MCF 10A (cell line): ENCODE results near the gene ZHX3. TPM values are rescaled to one million over a fixed set of nuclear protein-coding genes. Genes with fewer than 3 reads are reported as not detected.
A peak's percentile ranks its signal among the peaks of the same experiment; 100 is the strongest.
"Not testable (repeated sequence)": the region's sequence is repeated elsewhere in the genome, so short reads cannot be mapped to it uniquely, and the experiment has no call there.

ENCODE experiments used
- BruUV-seq: library from RNA; stranded (reverse); fragments of 400-500 nt; replicated peaks from 2 replicates; lab custom pipeline; 2021; lab: Mats Ljungman, UMichigan
- CTCF ChIA-PET: fragments of 300-600 bp; sonication (Branson Sonifier 250); formaldehyde crosslinking; extraction: SDS; loops from one replicate; lab custom pipeline; 2021; ENCODE audit warnings: antibody characterized with exemption, inconsistent platforms; lab: Yijun Ruan, JAX
- POLR2A ChIA-PET: fragments of 300-600, 350-650 bp; sonication (Branson Sonifier 250); formaldehyde crosslinking; extraction: SDS; loops from one replicate; lab custom pipeline; 2020; ENCODE audit warnings: antibody characterized with exemption, inconsistent platforms; lab: Yijun Ruan, JAX
- DNase-seq: peaks from one replicate; pipeline ENCODE4 v3.0.0-alpha.2; 2018; ENCODE audit not compliant: unreplicated experiment
- H3K27ac Mint-ChIP-seq: one replicate; pipeline ENCODE4 v1.8.0; 2022; ENCODE audit warnings: mild to moderate bottlenecking, low read depth, mixed read lengths; ENCODE audit not compliant: unreplicated experiment
- H3K27me3 Mint-ChIP-seq: one replicate; pipeline ENCODE4 v1.8.0; 2022; ENCODE audit warnings: mixed read lengths; ENCODE audit not compliant: insufficient read depth, unreplicated experiment
- H3K36me3 Mint-ChIP-seq: one replicate; pipeline ENCODE4 v1.8.0; 2022; ENCODE audit warnings: mild to moderate bottlenecking, moderate library complexity, mixed read lengths; ENCODE audit not compliant: insufficient read depth, unreplicated experiment
- H3K4me1 Mint-ChIP-seq: one replicate; pipeline ENCODE4 v1.8.0; 2022; ENCODE audit warnings: mixed read lengths; ENCODE audit not compliant: insufficient read depth, unreplicated experiment
- H3K4me3 Mint-ChIP-seq: one replicate; pipeline ENCODE4 v1.8.0; 2022; ENCODE audit warnings: mild to moderate bottlenecking, moderate library complexity, mixed read lengths; ENCODE audit not compliant: unreplicated experiment
- H3K9me3 Mint-ChIP-seq: one replicate; pipeline ENCODE4 v1.8.0; 2022; ENCODE audit warnings: mixed read lengths; ENCODE audit not compliant: unreplicated experiment
- CTCF ChIP-seq: fragments of 200-600 bp; IDR thresholded peaks from one replicate; pipeline ENCODE4 v1.8.0; 2022; ENCODE audit warnings: antibody characterized with exemption, mild to moderate bottlenecking; ENCODE audit not compliant: unreplicated experiment
- intact Hi-C: fragments of 100-400 bp; cut with micrococcal nuclease; formaldehyde crosslinking; loops from 2 replicates; pipeline ENCODE4 v1.14.1; 2022
- total RNA-seq: library from RNA; stranded (reverse); gene quantifications from 2 replicates; pipeline ENCODE4 v1.2.3, GENCODE V29; 2022

ZHX3 gene
- total RNA-seq, 1 experiment from 2014 or later, result 34.1 TPM

DNA sequence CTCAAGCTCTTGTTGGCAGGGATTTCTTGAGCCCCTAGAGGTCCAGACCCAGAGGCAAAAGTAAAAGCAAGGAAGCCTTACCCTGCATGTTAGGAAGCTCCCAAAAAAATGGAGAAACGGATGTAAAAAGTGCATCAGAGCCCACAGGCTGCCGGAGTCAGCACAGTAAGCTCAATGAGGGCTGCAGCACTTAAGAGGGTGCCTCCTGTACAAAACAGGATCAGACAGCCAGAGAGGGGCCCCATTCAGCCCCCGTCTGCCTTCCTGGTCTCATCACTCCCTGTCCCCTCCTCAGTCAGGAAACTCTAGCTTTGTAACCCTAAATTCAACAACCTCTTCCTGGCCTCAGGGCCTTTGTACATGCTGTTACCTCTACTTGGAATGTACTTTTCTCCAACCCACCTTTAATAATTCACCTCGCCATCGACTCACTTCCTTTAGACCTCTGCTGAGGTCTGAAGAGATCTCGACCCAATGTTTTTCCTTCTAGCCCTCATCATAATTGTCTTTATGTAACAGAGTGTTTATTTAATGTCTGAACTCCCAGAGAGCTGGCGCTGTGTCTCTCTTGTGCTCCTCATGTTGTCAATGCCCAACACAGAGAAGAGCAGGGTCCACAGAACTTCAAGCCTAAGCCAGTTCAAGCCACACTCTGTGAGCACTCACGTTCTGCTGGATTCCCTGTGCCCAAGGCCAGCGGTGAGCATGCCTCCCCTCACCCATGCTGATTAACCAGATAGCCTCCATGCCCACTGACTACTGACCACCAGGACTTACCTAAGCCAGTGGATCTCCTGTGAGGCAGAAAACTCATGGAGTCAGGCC, 183.0 kb downstream of the ZHX3 start:
- Mint-ChIP-seq H3K36me3 (peaks cover 28% of the 10 kb centered on the region), H3K27ac (peak overlapping the region; percentile 50), H3K4me3 (no peak overlapping the region), H3K27me3 (no peaks in the 10 kb centered on the region), H3K9me3 (no peaks in the 10 kb centered on the region), H3K4me1 (peaks cover 43% of the 10 kb centered on the region)
- intact Hi-C loops, result loop anchor here (1.0 to 10.0 kb wide), 3 partner anchors 180 to 278 kb away; partner anchors contain the start of genes LPIN3 and ZHX3
- TF ChIP-seq CTCF, result no peak
- DNase-seq, result no peak
- ChIA-PET CTCF (interaction anchor here (0.5 to 8.2 kb wide), 49 partner anchors 10 to 500 kb away, joined by 3 to 110 read pairs (median 4); partner anchors contain the start of gene LPIN3), POLR2A (interaction anchor here (0.6 to 7.4 kb wide), 22 partner anchors 12 to 205 kb away, joined by 3 to 65 read pairs (median 4); partner anchors contain the start of gene LPIN3)
- no TSS peak for BruUV-seq

DNA sequence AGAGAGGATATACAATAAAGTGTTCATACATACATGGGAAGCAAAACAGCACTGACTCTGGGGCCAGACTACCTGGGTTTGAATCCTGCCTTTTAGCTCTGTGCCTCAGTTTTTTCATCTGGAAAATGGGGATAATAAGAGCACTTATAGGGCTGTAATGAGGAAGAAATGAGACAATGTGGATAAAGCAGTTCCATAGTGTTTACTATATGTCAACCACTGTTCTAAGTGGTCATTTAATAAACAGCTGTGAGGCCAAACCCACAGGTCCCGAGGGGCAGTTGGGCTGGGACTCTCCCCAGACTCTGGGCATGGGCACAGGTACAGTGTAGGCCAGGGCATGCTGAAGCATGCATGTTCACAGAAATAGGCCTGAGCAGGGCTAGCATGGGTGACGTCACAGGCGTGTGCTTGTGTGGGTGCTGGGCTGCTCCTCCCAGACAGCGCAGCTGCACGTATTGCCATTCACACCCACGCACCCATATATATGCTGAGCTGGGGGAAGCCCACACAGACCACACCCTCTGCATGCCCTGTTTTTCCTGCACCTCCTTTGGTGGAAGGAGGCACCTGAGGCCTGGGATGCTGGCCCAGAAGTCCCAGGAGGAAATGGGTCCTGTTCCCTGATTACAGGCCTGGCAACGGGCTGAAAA, 183.7 kb downstream of the ZHX3 start:
- Mint-ChIP-seq H3K9me3 (no peaks in the 10 kb centered on the region), H3K4me1 (peaks cover 35% of the 10 kb centered on the region), H3K27me3 (no peaks in the 10 kb centered on the region), H3K36me3 (peaks cover 31% of the 10 kb centered on the region), H3K4me3 (no peak overlapping the region), H3K27ac (peak overlapping the region; percentile 50)
- intact Hi-C loops, result loop anchor here (10.0 kb wide), 1 partner anchor 181 kb away; the partner anchor contains the start of gene ZHX3
- no peak for TF ChIP-seq CTCF
- BruUV-seq, result TSS peak; percentile 13
- CTCF ChIA-PET, result interaction anchor here (0.5 to 8.2 kb wide), 26 partner anchors 12 to 277 kb away, joined by 3 to 110 read pairs (median 9); partner anchors contain the start of gene LPIN3
- peak; percentile 90 for DNase-seq
- POLR2A ChIA-PET, result interaction anchor here (0.6 to 7.4 kb wide), 22 partner anchors 12 to 206 kb away, joined by 3 to 65 read pairs (median 4); partner anchors contain the start of gene LPIN3

GRCh38 chr20:41132388-41132775, 185.1 kb downstream of the ZHX3 start:
- not testable (repeated sequence) for DNase-seq, H3K27me3 Mint-ChIP-seq, H3K9me3 Mint-ChIP-seq, H3K4me3 Mint-ChIP-seq, BruUV-seq
- intact Hi-C loops, result loop anchor here (10.0 kb wide), 1 partner anchor 182 kb away; the partner anchor contains the start of gene ZHX3
- Mint-ChIP-seq H3K27ac (peak overlapping the region; percentile 74), H3K36me3 (peaks cover 31% of the 10 kb centered on the region), H3K4me1 (peaks cover 32% of the 10 kb centered on the region)
- ChIA-PET POLR2A (interaction anchor here (0.7 to 7.4 kb wide), 7 partner anchors 11 to 207 kb away, joined by 3 to 63 read pairs (median 3); partner anchors contain the start of gene LPIN3), CTCF (interaction anchor here (1.8 to 8.2 kb wide), 5 partner anchors 37 to 207 kb away, joined by 5 to 110 read pairs (median 33); partner anchors contain the start of gene LPIN3)

- H3K9me3 Mint-ChIP-seq, result no peaks in the 10 kb centered on the region
- no peak for TF ChIP-seq CTCF
- intact Hi-C loops, result loop anchor here (10.0 kb wide), 1 partner anchor 183 kb away; the partner anchor contains the start of gene ZHX3
- no peak for DNase-seq
- no peaks in the 10 kb centered on the region for H3K27me3 Mint-ChIP-seq
- peaks cover 35% of the 10 kb centered on the region for H3K36me3 Mint-ChIP-seq
- H3K4me1 Mint-ChIP-seq, result peaks cover 32% of the 10 kb centered on the region
- no TSS peak for BruUV-seq
- POLR2A ChIA-PET, result interaction anchor here (1.2 to 1.5 kb wide), 4 partner anchors 13 to 127 kb away, joined by 3 to 6 read pairs (median 3); no protein-coding TSS in a partner anchor
- H3K27ac Mint-ChIP-seq, result peak overlapping the region; percentile 74
- CTCF ChIA-PET, result interaction anchor here (0.6 to 8.2 kb wide), 4 partner anchors 37 to 208 kb away, joined by 3 to 110 read pairs (median 18); partner anchors contain the start of gene LPIN3
- no peak overlapping the region for H3K4me3 Mint-ChIP-seq
Observed at GRCh38 chr20:41131594-41132387, 185.7 kb downstream of the ZHX3 start.
